Suppressor macrophage treated with lipopolysaccharide for 1 hour (primary cell): ENCODE results near the gene EHF.

Experiments
- DNase-seq, 3 donors: peaks; one replicate each; pipeline ENCODE4 v3.0.0-alpha.2; 2020 to 2022

Gene EHF

DNA sequence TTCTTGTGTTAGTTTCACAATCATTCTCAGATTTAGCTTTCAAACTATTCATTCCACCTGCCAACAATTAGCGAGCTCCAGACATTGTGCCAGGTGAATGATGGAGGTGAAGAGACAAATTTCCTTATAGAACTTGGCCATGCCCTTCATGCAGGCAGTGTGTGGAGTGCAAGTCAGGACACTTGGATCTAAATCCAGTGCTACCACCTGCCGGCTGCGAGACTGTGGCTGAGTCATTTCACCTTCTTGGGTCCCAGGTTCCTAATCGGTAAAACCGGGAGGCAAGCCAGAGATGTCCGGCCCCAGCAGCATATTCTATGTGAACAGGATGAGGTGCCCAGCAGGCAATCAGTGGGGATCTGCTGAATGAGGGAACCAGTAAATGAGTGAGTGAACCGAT lies 18.6 kb upstream of the EHF start:
- DNase-seq, result no peak

GRCh38 chr11:34603129-34604001 lies 17.5 kb upstream of the EHF start:
- no peak for DNase-seq

GRCh38 chr11:34604145-34604544 lies 16.7 kb upstream of the EHF start:
- no peak for DNase-seq

GRCh38 chr11:34604911-34605310 lies 16.0 kb upstream of the EHF start:
- DNase-seq, result no peak

DNA sequence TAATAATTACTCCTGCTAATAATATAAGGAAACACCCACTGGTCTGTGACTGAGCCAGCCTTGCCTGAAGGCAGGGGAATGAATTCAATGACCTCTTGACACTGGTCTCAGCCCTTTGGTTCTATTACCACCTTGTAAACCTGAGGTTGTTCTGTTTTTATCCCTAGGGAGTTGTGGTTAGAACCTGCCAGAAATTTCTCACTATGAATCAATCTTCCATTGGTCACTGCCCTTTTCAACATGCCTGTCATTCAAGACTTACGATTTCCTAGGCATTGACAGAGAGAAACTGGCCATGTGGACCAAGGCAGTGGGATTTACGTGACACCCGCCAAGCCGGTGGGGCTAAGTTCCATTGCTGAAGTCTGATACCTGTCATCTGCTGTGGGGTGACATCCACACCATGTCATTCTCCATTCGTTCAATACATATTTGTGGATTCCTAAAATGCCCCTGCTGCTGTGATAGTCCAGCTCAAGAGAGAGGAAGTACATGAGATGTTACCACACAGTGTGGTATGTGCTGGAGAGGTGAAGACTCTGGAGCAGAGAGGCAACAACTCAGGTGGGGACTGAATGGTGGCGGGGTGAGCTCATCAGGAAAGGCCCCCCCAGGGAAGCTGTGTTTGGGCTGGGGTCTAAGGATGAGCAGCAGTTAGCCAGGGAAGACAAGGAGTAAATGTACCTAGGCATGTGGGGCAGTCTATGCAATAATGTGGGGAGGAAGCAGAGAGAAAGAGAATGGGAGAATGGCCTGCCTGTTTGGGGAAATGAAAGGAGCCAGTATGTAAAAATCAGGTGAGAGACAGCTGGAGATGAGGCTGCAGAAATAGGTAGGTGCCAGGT lies 15.2 kb upstream of the EHF start:
- DNase-seq, result no peak

- no peak for DNase-seq
Measured at GRCh38 chr11:34606326-34607120, 14.4 kb upstream of the EHF start.

- DNase-seq, result no peak
Measured at GRCh38 chr11:34609187-34609751, 11.6 kb upstream of the EHF start.

GRCh38 chr11:34609850-34610249 lies 11.0 kb upstream of the EHF start:
- DNase-seq, result peak; percentile 24 to 52 (median 50)

GRCh38 chr11:34610324-34611041 lies 10.4 kb upstream of the EHF start:
- DNase-seq, result no peak

DNA sequence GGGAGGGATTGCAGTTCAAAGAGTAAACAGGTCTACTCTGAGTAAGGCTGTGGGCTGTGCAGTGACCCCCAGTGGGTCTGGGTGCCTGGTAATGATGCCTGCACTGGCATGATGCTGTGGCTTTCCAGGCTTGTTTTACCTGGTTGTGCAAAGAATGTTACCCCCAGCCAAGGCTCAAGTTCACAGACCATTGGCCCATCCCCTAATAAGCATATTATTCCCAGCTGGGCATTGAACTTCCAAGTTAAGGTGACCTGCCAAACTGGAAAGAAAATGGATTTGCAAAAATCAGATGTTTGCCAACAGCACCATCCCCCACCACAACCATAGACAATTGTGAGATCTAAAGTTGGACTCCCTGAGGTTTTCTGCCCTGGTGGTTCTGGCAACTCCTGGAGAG lies 7.9 kb upstream of the EHF start:
- no peak for DNase-seq

DNA sequence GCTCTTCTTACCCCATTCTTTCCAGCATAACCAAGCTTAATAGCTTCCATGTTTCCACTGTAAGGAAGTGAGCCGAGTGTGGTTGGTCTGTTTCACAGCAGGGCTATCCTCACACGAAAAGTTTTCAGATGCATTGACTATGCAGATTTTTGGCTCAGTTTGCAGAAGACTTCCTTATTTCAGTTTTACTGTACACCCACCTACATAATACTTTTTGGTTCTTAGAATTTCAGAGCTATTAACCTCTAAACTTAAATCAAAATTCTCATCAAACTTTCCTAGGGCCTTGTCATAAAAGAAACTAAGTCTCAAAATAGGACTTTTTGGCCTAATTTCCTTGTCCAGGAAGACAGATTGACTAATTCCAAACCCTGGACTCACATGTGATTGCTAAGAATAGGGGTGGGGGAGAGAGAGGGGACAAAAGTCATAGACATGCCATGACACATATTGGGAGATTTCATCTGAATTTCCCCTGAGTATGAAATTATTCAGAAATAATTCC lies 7.3 kb upstream of the EHF start:
- peak; percentile 73 to 94 (median 81) for DNase-seq

GRCh38 chr11:34614344-34615104 lies 6.4 kb upstream of the EHF start:
- DNase-seq, result peak; percentile 79 to 87 (median 80)

DNA sequence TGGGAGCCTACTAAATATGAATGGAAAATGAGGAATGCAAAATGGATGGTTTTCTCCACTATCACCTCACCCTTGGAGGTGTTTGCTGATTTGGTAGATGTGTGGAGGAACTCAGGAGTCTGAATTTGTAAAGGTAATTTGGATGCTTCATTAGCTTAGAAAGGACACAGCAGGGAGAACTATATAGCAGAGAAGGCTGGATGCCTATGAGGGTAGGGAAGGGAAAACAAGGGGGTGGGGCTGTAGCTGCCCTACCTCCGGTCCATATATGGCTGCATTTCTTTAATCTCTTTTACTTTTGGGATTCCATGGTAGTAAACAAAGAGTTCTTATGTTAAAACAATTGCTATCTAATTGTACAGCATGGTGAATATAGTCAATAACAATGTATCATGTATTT lies 4.8 kb upstream of the EHF start:
- no peak for DNase-seq

DNA sequence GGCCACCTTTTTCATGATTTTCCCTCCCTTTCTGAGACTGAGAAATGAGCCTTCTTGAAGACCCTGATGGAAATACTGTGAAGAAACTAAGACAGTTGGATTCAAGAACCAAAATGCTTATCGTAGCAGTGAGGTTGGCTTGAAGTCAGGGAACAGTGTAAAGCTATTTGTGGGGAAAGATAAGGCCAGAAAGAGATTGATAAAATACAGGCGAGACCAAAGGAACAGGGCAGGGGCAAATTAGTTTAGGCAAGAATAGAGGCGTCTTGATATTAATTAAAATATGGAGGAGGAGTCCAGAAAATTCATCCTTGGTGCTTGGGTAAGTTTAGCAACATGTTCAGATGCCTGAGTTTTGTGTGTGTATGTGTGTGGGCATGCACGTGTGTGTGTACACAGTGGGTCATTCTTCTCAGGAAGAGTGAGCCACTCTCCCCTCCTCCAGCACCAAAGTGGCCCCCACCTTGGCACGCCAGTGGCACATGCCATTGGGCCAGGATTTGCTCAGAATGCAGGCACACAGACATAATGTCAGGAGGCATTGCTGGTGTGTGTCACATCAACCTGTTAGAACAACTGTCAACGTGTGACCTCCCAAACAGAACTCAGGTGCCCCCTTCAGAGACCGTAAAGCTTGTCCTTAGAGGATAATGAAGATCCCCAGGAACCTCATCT lies 3.9 kb upstream of the EHF start:
- DNase-seq, result no peak

DNA sequence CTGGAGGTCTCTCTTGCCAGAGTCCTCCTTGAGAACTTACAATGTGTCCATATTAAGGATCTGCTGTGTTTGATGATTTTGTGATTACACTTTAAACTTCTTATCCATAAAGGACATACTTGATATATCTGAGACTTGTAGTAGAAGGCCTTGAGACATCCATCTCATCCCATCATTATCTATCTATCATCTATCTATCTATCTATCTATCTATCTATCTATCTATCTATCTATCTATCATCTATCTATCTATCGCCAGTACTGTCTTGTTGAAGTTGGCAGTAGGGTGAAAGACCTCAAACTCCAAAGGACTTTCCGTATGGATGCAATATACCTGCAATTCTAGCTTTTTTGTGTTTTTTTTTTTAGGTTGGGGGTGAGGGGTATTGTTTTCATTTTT lies 2.5 kb upstream of the EHF start:
- DNase-seq, result no peak

- peak; percentile 43 to 69 (median 53) for DNase-seq
Measured at GRCh38 chr11:34619062-34619516, 1.8 kb upstream of the EHF start.

GRCh38 chr11:34620202-34620601 lies 691 bp upstream of the EHF start:
- no peak for DNase-seq

DNA sequence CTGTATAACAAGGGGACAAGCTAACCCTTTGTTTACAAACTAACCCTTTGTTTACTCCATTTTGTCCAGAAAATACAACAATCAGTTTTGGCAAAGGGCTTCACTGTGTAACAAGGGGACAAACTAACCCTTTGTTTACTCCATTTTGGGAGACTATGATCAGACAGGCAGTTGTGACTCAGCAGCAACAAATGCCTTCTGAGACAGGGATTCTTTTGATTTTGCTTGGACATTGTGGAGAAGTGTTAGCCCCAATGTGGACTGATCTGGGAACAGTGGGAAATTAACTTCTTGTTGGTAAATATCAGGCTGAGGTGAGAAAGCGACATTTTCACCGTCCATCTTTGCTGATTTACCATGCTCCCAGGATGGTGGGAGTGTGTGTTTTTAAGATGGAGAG lies 983 bp downstream of the EHF start:
- DNase-seq, result no peak

- DNase-seq, result no peak
Measured at GRCh38 chr11:34623463-34623862, 2.6 kb downstream of the EHF start.

GRCh38 chr11:34624069-34624468 lies 3.2 kb downstream of the EHF start:
- DNase-seq, result no peak
